A673 (cell line): ENCODE data around the gene MICALL2. TPM values are rescaled to one million over a fixed set of nuclear protein-coding genes. Genes with fewer than 3 reads are reported as not detected.

ENCODE experiments used
- BruUV-seq: library from RNA; stranded (reverse); fragments of 400-500 nt; replicated peaks from 2 replicates; lab custom pipeline; 2021; lab: Mats Ljungman, UMichigan
- CTCF ChIA-PET: fragments of 300-600 bp; sonication (Branson Sonifier 250); formaldehyde crosslinking; loops from one replicate; lab custom pipeline; 2022; ENCODE audit warnings: antibody characterized with exemption; lab: Charles Lee
- POLR2A ChIA-PET: fragments of 300-600 bp; sonication (Branson Sonifier 250); formaldehyde crosslinking; loops from one replicate; lab custom pipeline; 2022; ENCODE audit warnings: antibody characterized with exemption; ENCODE audit not compliant: low non-redundant PET; lab: Charles Lee
- DNase-seq: peaks from one replicate; pipeline ENCODE4 v3.0.0-alpha.2; 2015; ENCODE audit warnings: low spot score
- H3K27ac ChIP-seq: fragments of 200-600 bp; sonication (generic); 2 replicates; pipeline ENCODE4 v1.5.1; 2016; ENCODE audit warnings: mixed run types, low read depth, mild to moderate bottlenecking, mixed read lengths, antibody characterized with exemption, low read length; ENCODE audit not compliant: poor library complexity, severe bottlenecking
- H3K27me3 ChIP-seq: fragments of 200-600 bp; sonication (generic); replicated peaks from 2 replicates; pipeline ENCODE4 v1.6.1; 2017; ENCODE audit warnings: mixed run types, low read depth, mild to moderate bottlenecking, mixed read lengths, antibody characterized with exemption, low read length; ENCODE audit not compliant: insufficient read depth, poor library complexity
- H3K36me3 ChIP-seq: fragments of 200-600 bp; sonication (generic); 2 replicates; pipeline ENCODE4 v1.6.1; 2016; ENCODE audit warnings: mixed run types, mild to moderate bottlenecking, mixed read lengths, antibody characterized with exemption, low read length; ENCODE audit not compliant: insufficient read depth, poor library complexity, severe bottlenecking
- H3K4me1 ChIP-seq: fragments of 200-600 bp; sonication (generic); 2 replicates; pipeline ENCODE4 v1.6.1; 2017; ENCODE audit warnings: mixed run types, mild to moderate bottlenecking, mixed read lengths, antibody characterized with exemption, low read length; ENCODE audit not compliant: insufficient read depth, poor library complexity, severe bottlenecking
- H3K4me3 ChIP-seq: fragments of 200-600 bp; sonication (generic); 2 replicates; pipeline ENCODE4 v1.5.1; 2016; ENCODE audit warnings: low read depth, mixed run types, mild to moderate bottlenecking, mixed read lengths, low read length; ENCODE audit not compliant: poor library complexity, severe bottlenecking
- H3K9me3 ChIP-seq: fragments of 200-600 bp; sonication (generic); 2 replicates; pipeline ENCODE4 v1.6.1; 2016; ENCODE audit warnings: mixed run types, low read depth, mild to moderate bottlenecking, mixed read lengths, antibody characterized with exemption, low read length; ENCODE audit not compliant: poor library complexity, severe bottlenecking
- EZH2 ChIP-seq: fragments of 200-600 bp; sonication (generic); IDR thresholded peaks from 2 replicates; pipeline ENCODE4 v1.6.1; 2017; ENCODE audit warnings: borderline replicate concordance, low read depth, mild to moderate bottlenecking, mixed read lengths, antibody characterized with exemption, low read length; ENCODE audit not compliant: poor library complexity, severe bottlenecking
- intact Hi-C: fragments of 100-400 bp; cut with micrococcal nuclease; formaldehyde crosslinking; loops from one replicate; pipeline ENCODE4 v1.10.0; 2022; ENCODE audit not compliant: unreplicated experiment
- total RNA-seq: library from RNA; stranded (reverse); gene quantifications from 2 replicates; pipeline ENCODE4 v1.2.3, GENCODE V29; 2021
- TF ChIP-seq, protein P1 (sequence below): fragments of 300-800, 200-600 bp; sonication (generic); conservative IDR thresholded peaks from 2 replicates; pipeline ENCODE4 v1.5.1; 2017; ENCODE audit warnings: low read depth, mild to moderate bottlenecking, antibody characterized with exemption, low read length, moderate library complexity, mixed read lengths

MICALL2 gene
- total RNA-seq, 1 experiment from 2014 or later: 10.1 TPM

DNA sequence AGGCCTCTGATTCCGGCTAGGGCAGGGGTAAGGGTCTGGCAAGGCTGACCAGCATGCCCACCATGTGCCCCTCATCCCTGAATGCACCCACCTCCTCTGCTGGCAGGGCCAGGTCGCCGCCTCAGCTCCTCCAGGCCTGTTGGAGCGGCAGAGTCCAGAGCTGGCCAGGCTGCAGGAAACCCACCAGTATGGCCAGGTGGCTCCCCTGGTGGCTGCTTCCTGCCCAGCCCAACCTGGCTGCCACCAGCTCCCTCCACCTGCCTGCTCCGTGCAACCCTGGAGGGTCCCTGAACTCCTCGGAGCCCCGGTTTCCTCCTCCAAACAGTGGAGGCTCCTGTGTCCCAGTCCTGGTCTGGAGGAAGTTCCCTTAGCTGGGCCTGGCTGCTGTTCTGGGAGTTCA lies 39.6 kb downstream of the MICALL2 start:
- H3K4me3 ChIP-seq: no peak overlapping the region
- no peaks in the 10 kb centered on the region for H3K9me3 ChIP-seq
- BruUV-seq: no TSS peak
- TF ChIP-seq EZH2: no peak
- TF ChIP-seq, protein P1, sequence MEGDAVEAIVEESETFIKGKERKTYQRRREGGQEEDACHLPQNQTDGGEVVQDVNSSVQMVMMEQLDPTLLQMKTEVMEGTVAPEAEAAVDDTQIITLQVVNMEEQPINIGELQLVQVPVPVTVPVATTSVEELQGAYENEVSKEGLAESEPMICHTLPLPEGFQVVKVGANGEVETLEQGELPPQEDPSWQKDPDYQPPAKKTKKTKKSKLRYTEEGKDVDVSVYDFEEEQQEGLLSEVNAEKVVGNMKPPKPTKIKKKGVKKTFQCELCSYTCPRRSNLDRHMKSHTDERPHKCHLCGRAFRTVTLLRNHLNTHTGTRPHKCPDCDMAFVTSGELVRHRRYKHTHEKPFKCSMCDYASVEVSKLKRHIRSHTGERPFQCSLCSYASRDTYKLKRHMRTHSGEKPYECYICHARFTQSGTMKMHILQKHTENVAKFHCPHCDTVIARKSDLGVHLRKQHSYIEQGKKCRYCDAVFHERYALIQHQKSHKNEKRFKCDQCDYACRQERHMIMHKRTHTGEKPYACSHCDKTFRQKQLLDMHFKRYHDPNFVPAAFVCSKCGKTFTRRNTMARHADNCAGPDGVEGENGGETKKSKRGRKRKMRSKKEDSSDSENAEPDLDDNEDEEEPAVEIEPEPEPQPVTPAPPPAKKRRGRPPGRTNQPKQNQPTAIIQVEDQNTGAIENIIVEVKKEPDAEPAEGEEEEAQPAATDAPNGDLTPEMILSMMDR: no peak
- DNase-seq: no peak
- CTCF ChIA-PET: no interaction called here
- H3K27me3 ChIP-seq: no peaks in the 10 kb centered on the region
- no peak overlapping the region for H3K27ac ChIP-seq
- no peaks in the 10 kb centered on the region for H3K36me3 ChIP-seq
- intact Hi-C loops: no loop called here
- POLR2A ChIA-PET: no interaction called here
- H3K4me1 ChIP-seq: peaks cover 29% of the 10 kb centered on the region

GRCh38 chr7:1419310-1419634 lies 40.0 kb downstream of the MICALL2 start:
- intact Hi-C loops: no loop called here
- H3K27ac ChIP-seq: no peak overlapping the region
- no peaks in the 10 kb centered on the region for H3K36me3 ChIP-seq
- ChIA-PET CTCF (no interaction called here), POLR2A (interaction anchor here (0.5 kb wide), 1 partner anchor 921 kb away, joined by 3 read pairs; no protein-coding TSS in a partner anchor)
- TF ChIP-seq EZH2: no peak
- H3K9me3 ChIP-seq: no peaks in the 10 kb centered on the region
- DNase-seq: no peak
- no TSS peak for BruUV-seq
- no peaks in the 10 kb centered on the region for H3K27me3 ChIP-seq
- H3K4me1 ChIP-seq: peaks cover 29% of the 10 kb centered on the region
- H3K4me3 ChIP-seq: no peak overlapping the region

DNA sequence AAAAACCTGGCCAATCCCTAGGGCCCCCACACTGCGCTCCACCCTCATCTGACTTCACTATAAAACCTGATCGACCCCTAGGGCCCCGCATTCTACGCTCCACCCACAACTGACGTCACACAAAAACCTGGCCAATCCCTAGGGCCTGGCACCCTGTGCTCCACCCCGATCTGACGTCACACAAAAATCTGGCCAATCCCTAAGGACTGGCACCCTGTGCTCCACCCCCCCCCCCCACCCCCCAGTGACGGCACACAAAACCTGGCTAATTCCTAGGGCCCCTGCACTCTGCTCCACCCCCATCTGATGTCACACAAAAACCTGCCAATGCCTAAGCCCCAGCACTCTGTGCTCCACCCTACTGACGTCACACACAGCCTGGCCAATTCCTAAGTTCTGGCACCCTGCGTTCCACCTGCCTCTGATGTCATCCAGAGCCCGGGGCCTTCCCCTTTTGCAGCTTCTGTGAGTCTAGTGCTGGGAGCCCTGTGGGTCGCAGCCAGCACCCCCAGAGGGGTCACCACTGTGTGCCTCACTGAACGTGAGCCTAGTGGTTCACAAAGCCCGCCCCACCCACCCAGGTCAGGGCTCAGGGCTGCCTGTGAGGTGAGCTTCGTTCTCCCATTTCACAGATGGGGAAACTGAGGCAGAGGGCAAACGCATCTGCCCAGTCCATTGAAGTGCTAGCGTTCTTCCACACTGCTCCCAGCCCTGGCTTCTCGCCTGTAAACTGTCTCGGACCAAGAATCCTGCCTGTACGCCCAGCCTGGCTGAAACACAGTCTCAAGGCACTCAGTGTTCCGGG lies 40.6 kb downstream of the MICALL2 start:
- Histone ChIP-seq H3K27ac (peak overlapping the region; percentile 45), H3K27me3 (no peaks in the 10 kb centered on the region), H3K4me3 (no peak overlapping the region), H3K36me3 (no peaks in the 10 kb centered on the region), H3K4me1 (peaks cover 29% of the 10 kb centered on the region), H3K9me3 (no peaks in the 10 kb centered on the region)
- DNase-seq: peak; percentile 78
- ChIA-PET CTCF (interaction anchor here (0.6 kb wide), 1 partner anchor 50 kb away, joined by 4 read pairs; no protein-coding TSS in a partner anchor), POLR2A (interaction anchor here (0.5 kb wide), 1 partner anchor 921 kb away, joined by 3 read pairs; no protein-coding TSS in a partner anchor)
- TF ChIP-seq EZH2: no peak
- TF ChIP-seq, protein P1: no peak
- BruUV-seq: no TSS peak
- intact Hi-C loops: no loop called here
